NCI-H2107 treated with DMSO at 0.1 percent for 48 hours (cell line): Measurements from ENCODE around the gene THSD7B.
"Not testable (repeated sequence)": the region's sequence is repeated elsewhere in the genome, so short reads cannot be mapped to it uniquely, and the experiment has no call there.

ENCODE experiments used
- DNase-seq: peaks from one replicate; lab custom pipeline; 2025; ENCODE audit not compliant: unreplicated experiment; lab: John Stamatoyannopoulos, UW

Gene THSD7B

DNA sequence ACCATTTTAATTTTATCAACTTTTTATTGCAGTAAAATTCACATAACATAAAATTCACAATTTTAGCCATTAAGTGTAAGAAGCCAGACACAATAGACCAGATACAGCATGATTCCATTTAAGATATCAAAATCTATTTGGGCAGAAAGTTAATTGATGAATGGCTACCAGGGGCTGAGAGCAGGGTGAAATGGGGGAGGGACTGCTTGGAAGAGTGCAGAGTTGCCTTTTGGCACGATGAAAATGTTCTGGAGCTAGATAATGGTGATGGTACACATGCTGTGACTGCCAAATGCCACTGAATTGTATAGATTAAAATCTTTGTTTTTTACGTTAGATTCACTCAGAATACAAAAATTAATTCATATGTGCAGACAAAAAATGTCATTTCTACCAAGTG, 909.6 kb downstream of the THSD7B start:
- no peak for DNase-seq

DNA sequence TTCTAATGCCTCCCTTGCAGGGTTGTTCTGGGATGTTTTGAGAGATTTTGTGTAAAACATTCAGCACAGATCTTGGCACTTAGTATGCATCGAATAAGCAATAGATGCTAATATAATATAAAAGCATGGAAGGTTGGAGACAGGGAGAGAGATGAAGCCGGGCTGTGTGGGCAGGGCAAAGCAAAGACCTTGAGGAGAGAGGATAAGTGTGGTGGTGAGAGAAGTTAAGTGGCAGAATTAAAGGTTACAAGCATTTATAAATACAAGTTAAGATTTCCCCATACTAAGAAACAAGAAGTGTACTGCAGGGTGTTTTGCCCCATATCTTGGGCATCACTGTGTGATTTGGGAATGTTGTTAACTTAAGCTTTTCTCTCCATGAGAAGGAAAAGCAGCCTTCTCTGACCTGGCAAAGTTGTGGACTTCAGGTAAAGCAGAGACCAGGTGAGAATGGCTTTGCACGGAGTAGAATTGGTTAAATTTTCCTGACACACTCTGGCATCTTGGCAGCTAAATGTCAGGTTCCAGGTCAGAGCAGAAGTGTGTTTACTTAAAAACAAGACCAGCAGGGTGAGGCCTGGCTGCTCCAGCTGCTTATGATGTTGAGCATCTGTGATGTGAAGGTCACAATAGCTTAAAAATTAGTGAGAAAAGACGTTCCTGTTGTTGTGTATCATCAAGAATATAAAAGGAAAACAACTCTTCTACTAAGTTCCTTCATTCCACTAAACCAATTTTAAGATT, 910.4 kb downstream of the THSD7B start:
- DNase-seq, result no peak

GRCh38 chr2:137676346-137676745, 911.0 kb downstream of the THSD7B start:
- DNase-seq, result no peak

DNA sequence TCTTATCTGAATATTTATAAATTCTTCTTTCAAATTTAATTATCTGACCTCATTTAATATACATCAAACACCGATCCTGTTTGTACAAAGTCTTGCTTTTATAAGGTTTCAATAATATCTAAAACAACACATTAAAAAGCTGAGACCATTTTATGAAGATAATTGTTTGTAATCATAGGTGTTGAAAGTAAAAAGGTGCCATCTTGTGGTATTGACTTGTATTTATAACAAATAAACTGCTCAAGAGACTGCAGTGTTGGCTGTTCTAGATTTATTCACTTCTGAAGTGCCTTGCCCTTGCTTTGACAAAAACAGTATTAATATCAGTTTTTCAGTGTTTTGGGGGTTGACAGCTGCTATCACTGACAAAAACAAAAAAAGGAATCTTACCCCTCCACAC, 912.1 kb downstream of the THSD7B start:
- no peak for DNase-seq

- DNase-seq, result no peak
Observed at GRCh38 chr2:137689549-137689948, 924.2 kb downstream of the THSD7B start.

DNA sequence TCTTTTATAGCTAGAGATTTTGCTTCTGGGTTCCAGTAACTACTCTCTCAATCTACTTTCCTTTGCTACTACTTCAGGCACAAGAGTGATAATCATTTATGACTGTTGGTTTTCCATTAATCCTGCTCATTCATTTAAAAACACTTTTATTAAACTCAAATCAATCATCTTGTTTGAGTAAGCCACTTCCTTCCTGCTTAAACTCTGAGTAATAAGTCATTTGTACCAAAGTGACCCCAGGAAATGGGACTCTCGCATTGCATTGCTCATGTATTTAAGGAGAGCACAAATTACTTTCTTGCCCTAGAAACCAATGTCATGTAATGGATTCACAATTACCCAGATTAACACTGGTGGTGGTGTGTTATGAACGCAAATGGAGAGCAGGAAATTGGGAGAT, 928.2 kb downstream of the THSD7B start:
- DNase-seq, result no peak

- no peak for DNase-seq
Observed at GRCh38 chr2:137696916-137697315, 931.6 kb downstream of the THSD7B start.

DNA sequence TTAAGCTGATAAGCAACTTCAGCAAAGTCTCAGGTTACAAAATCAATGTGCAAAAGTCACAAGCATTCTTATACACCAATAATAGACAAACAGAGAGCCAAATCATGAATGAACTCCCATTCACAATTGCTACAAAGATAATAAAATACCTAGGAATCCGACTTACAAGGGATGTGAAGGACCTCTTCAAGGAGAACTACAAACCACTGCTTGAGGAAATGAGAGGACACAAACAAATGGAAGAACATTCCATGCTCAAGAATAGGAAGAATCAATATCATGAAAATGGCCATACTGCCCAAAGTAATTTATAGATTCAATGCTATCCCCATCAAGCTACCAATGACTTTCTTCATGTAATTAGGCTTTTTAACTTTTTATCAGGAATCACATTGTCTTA, 934.9 kb downstream of the THSD7B start:
- not testable (repeated sequence) for DNase-seq

- no peak for DNase-seq
Observed at GRCh38 chr2:137700681-137701080, 935.3 kb downstream of the THSD7B start.

- DNase-seq, result no peak
Observed at GRCh38 chr2:137705296-137705695, 940.0 kb downstream of the THSD7B start.

DNA sequence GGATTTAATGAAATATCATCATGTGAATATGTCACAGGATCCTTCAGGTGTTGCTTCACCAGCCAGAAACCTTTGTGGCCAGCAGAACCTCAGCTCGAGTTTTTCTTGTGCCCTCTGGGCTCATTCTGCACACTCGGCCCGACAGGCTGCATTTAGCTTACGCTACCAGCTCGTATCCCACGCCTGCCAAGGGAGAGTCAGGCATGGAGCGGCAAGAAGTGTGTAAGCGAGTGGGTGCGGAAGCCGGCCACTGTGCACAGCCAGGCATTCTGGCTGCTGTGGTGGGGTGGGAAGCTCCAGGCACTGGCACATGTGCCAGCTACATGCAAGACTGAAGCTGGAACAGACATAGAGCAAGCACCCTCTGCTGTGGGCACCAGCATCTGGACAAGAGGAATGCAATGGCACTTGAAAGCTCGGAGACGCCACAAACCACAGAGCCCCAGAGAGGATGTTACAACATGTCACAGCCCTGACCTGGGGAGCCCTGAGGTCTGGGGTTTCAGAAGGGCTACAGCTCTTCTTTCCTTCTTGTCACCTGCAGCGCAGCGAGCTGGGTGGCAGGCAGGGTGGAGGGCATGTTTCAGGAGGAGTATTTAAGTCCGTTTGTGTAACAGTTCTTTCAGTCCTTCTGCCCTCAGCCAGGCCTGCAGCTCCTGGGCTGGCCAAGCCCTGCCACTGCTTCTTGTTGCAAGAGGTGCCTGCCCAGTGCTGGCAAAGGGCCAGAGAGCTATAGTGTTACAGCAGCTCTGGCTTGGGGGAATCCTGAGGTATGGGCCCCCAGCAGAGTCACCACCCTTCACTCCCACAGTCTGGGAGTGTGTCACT, 941.7 kb downstream of the THSD7B start:
- no peak for DNase-seq

- DNase-seq, result no peak
Observed at GRCh38 chr2:137708311-137708710, 943.0 kb downstream of the THSD7B start.

GRCh38 chr2:137715731-137716191, 950.4 kb downstream of the THSD7B start:
- no peak for DNase-seq

GRCh38 chr2:137718786-137719185, 953.4 kb downstream of the THSD7B start:
- DNase-seq, result no peak

DNA sequence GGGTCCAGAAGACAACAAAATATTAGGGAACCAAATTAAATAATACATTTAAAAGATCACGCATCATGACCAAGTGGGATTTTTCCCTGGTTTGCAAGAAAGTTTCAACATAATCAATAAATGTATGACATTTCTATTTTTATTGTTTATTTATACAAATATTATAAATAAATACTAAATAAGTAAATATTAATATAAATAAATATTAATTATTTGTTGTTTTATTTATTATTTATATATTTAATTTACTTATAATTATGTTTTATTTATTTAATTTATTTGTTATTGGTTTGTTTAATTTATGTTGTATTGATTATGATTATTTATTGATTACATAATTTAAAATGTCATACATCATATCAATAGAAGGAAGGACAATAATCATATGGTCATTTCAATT, 956.4 kb downstream of the THSD7B start:
- DNase-seq, result no peak

GRCh38 chr2:137724912-137725311, 959.6 kb downstream of the THSD7B start:
- no peak for DNase-seq
